Caco-2 (cell line): ENCODE results near the gene UBQLNL. TPM values are rescaled to one million over a fixed set of nuclear protein-coding genes. Genes with fewer than 3 reads are reported as not detected.

Experiments used
- BruUV-seq: library from RNA; stranded (reverse); fragments of 400-500 nt; replicated peaks from 2 replicates; lab custom pipeline; 2021; lab: Mats Ljungman, UMichigan
- CTCF ChIA-PET: fragments of 300-600 bp; sonication (Branson Sonifier 250); formaldehyde crosslinking; loops from one replicate; lab custom pipeline; 2022; ENCODE audit warnings: antibody characterized with exemption; lab: Charles Lee
- POLR2A ChIA-PET: fragments of 300-600 bp; sonication (Branson Sonifier 250); formaldehyde crosslinking; loops from one replicate; lab custom pipeline; 2022; ENCODE audit warnings: antibody characterized with exemption; lab: Charles Lee
- DNase-seq, 2 experiments: peaks; one replicate each; pipeline versions ENCODE4 v3.0.0 to v3.0.0-alpha.2; 2020 to 2022
- H3K27me3 ChIP-seq: replicated peaks from 2 replicates; pipeline ENCODE4 v1.6.0; 2011; ENCODE audit warnings: low read length; ENCODE audit not compliant: control insufficient read depth, insufficient read depth
- H3K36me3 ChIP-seq: 2 replicates; pipeline ENCODE4 v1.5.1; 2011; ENCODE audit warnings: low read length; ENCODE audit not compliant: control insufficient read depth, insufficient read depth
- H3K4me1 ChIP-seq: fragments of 250-450 bp; sonication (Bioruptor Pico); 2 replicates; pipeline ENCODE4 v1.5.1; 2020; ENCODE audit warnings: mild to moderate bottlenecking
- H3K4me3 ChIP-seq: 2 replicates; pipeline ENCODE4 v1.5.1; 2011; ENCODE audit warnings: low read depth, mild to moderate bottlenecking, control low read depth, low read length
- H3K9me3 ChIP-seq: fragments of 250-450 bp; sonication (Bioruptor Pico); 2 replicates; pipeline ENCODE4 v1.5.1; 2020; ENCODE audit warnings: mild to moderate bottlenecking, moderate library complexity
- H3K27ac Mint-ChIP-seq: one replicate; pipeline ENCODE4 v1.8.0; 2022; ENCODE audit warnings: mixed read lengths; ENCODE audit not compliant: unreplicated experiment
- H3K27me3 Mint-ChIP-seq: one replicate; pipeline ENCODE4 v1.8.0; 2022; ENCODE audit warnings: mixed read lengths; ENCODE audit not compliant: insufficient read depth, unreplicated experiment
- H3K36me3 Mint-ChIP-seq: one replicate; pipeline ENCODE4 v1.8.0; 2022; ENCODE audit warnings: mild to moderate bottlenecking, mixed read lengths; ENCODE audit not compliant: insufficient read depth, unreplicated experiment
- H3K4me1 Mint-ChIP-seq: one replicate; pipeline ENCODE4 v1.8.0; 2022; ENCODE audit warnings: low read depth, mixed read lengths; ENCODE audit not compliant: unreplicated experiment
- H3K4me3 Mint-ChIP-seq: one replicate; pipeline ENCODE4 v1.8.0; 2022; ENCODE audit warnings: mild to moderate bottlenecking, moderate library complexity, mixed read lengths; ENCODE audit not compliant: unreplicated experiment
- H3K9me3 Mint-ChIP-seq: one replicate; pipeline ENCODE4 v1.8.0; 2022; ENCODE audit warnings: mixed read lengths; ENCODE audit not compliant: unreplicated experiment
- CTCF ChIP-seq, 2 experiments: fragments of 200-600 bp in 1 of 2; IDR thresholded peaks; 1 replicate in 1 of 2; 2 replicates in 1 of 2; pipeline versions ENCODE4 v1.5.1 to v1.8.0; 2011 to 2022; ENCODE audit warnings: antibody characterized with exemption in 1 of 2, control low read depth in 1 of 2, inconsistent platforms in 1 of 2, low read depth in 1 of 2, low read length in 1 of 2, mild to moderate bottlenecking in 1 of 2, moderate library complexity in 1 of 2; ENCODE audit not compliant: insufficient read depth in 1 of 2, severe bottlenecking in 1 of 2, unreplicated experiment in 1 of 2
- intact Hi-C: fragments of 100-400 bp; cut with micrococcal nuclease; formaldehyde crosslinking; loops from one replicate; pipeline ENCODE4 v1.10.0; 2022; ENCODE audit not compliant: unreplicated experiment
- total RNA-seq: library from RNA; stranded (reverse); gene quantifications from 2 replicates; pipeline ENCODE4 v1.2.3, GENCODE V29; 2022

The UBQLNL gene
- total RNA-seq, 1 experiment from 2014 or later = not detected

- no peak for TF ChIP-seq CTCF (IDR thresholded peaks at IDR 0.05; ENCODE audit: insufficient read depth in 1 of 2, low read depth in 1 of 2, low read length in 1 of 2, severe bottlenecking in 1 of 2, unreplicated experiment in 1 of 2)
- ChIA-PET CTCF (no interaction called here), POLR2A (no interaction called here)
- intact Hi-C loops = no loop called here
- Histone ChIP-seq H3K4me1 (no peaks in the 10 kb centered on the region), H3K36me3 (no peaks in the 10 kb centered on the region), H3K4me3 (no peak overlapping the region), H3K27me3 (no peaks in the 10 kb centered on the region), H3K9me3 (no peaks in the 10 kb centered on the region; the same call in 1 of the 2 replicates)
- no TSS peak for BruUV-seq
- no peaks in the 10 kb centered on the region for H3K4me1 Mint-ChIP-seq
- no peak overlapping the region for H3K27ac Mint-ChIP-seq
- peaks cover 15% of the 10 kb centered on the region for H3K27me3 Mint-ChIP-seq
- no peak for DNase-seq
- no peaks in the 10 kb centered on the region for H3K36me3 Mint-ChIP-seq
- H3K9me3 Mint-ChIP-seq = no peaks in the 10 kb centered on the region
- H3K4me3 Mint-ChIP-seq = no peak overlapping the region
Observed at GRCh38 chr11:5504403-5504921, 12.0 kb downstream of the UBQLNL start.

GRCh38 chr11:5500393-5500801, 16.1 kb downstream of the UBQLNL start:
- H3K27ac Mint-ChIP-seq = no peak overlapping the region
- intact Hi-C loops = no loop called here
- ChIA-PET POLR2A (no interaction called here), CTCF (no interaction called here)
- Histone ChIP-seq H3K4me1 (no peaks in the 10 kb centered on the region), H3K27me3 (no peaks in the 10 kb centered on the region), H3K4me3 (no peak overlapping the region), H3K36me3 (no peaks in the 10 kb centered on the region), H3K9me3 (no peaks in the 10 kb centered on the region)
- DNase-seq = no peak
- peaks cover 15% of the 10 kb centered on the region for H3K27me3 Mint-ChIP-seq
- no peaks in the 10 kb centered on the region for H3K9me3 Mint-ChIP-seq
- no peak for TF ChIP-seq CTCF (IDR thresholded peaks at IDR 0.05; ENCODE audit: insufficient read depth in 1 of 2, low read depth in 1 of 2, low read length in 1 of 2, severe bottlenecking in 1 of 2, unreplicated experiment in 1 of 2)
- no peak overlapping the region for H3K4me3 Mint-ChIP-seq
- no peaks in the 10 kb centered on the region for H3K36me3 Mint-ChIP-seq
- no TSS peak for BruUV-seq
- no peaks in the 10 kb centered on the region for H3K4me1 Mint-ChIP-seq

- DNase-seq = no peak
- H3K9me3 Mint-ChIP-seq = no peaks in the 10 kb centered on the region
- H3K4me1 Mint-ChIP-seq = no peaks in the 10 kb centered on the region
- no peak for TF ChIP-seq CTCF (IDR thresholded peaks at IDR 0.05; ENCODE audit: insufficient read depth in 1 of 2, low read depth in 1 of 2, low read length in 1 of 2, severe bottlenecking in 1 of 2, unreplicated experiment in 1 of 2)
- Histone ChIP-seq H3K9me3 (no peaks in the 10 kb centered on the region), H3K4me1 (no peaks in the 10 kb centered on the region), H3K36me3 (no peaks in the 10 kb centered on the region), H3K4me3 (no peak overlapping the region), H3K27me3 (no peaks in the 10 kb centered on the region)
- intact Hi-C loops = no loop called here
- POLR2A ChIA-PET = no interaction called here
- H3K27me3 Mint-ChIP-seq = peaks cover 17% of the 10 kb centered on the region
- H3K4me3 Mint-ChIP-seq = no peak overlapping the region
- no peaks in the 10 kb centered on the region for H3K36me3 Mint-ChIP-seq
- no peak overlapping the region for H3K27ac Mint-ChIP-seq
- CTCF ChIA-PET = no interaction called here
- no TSS peak for BruUV-seq
Observed at GRCh38 chr11:5499671-5500070, 16.8 kb downstream of the UBQLNL start.
